Tibial artery (tissue), 4 donors: ENCODE measurements around the gene TLNRD1.
A peak's percentile ranks its signal among the peaks of the same experiment; 100 is the strongest.
"Not testable (repeated sequence)": the region's sequence is repeated elsewhere in the genome, so short reads cannot be mapped to it uniquely, and the experiment has no call there.

Source experiments
- DNase-seq, 2 donors: peaks; one replicate each; pipeline ENCODE4 v3.0.0-alpha.2; 2019
- H3K27ac ChIP-seq, 2 donors: fragments of 200-600 bp; sonication (generic) in 1 of 2; 1 replicate in 1 of 2; 2 replicates in 1 of 2; pipeline ENCODE4 v1.5.1; 2018 to 2019; ENCODE audit warnings: mild to moderate bottlenecking in 1 of 2
- H3K27me3 ChIP-seq, 2 donors: fragments of 200-600 bp; sonication (generic) in 1 of 2; one replicate each; pipeline versions ENCODE4 v1.5.1 to v1.6.0; 2016 to 2019
- H3K36me3 ChIP-seq, 3 donors: fragments of 200-600 bp; sonication (generic) in 2 of 3; one replicate each; pipeline ENCODE4 v1.5.1; 2016 to 2019; ENCODE audit warnings: mild to moderate bottlenecking in 2 of 3
- H3K4me1 ChIP-seq, 4 donors: fragments of 200-600 bp; sonication (generic) in 2 of 4; 1 replicate in 3 of 4; 2 replicates in 1 of 4; pipeline ENCODE4 v1.5.1; 2016 to 2019
- H3K4me3 ChIP-seq, 2 donors: fragments of 200-600 bp; sonication (generic) in 1 of 2; 1 replicate in 1 of 2; 2 replicates in 1 of 2; pipeline ENCODE4 v1.5.1; 2018 to 2019; ENCODE audit warnings: mild to moderate bottlenecking in 2 of 2
- H3K9me3 ChIP-seq, 3 donors: fragments of 200-600 bp; sonication (generic) in 1 of 3; one replicate each; pipeline ENCODE4 v1.5.1; 2016 to 2019
- intact Hi-C: fragments of 100-400 bp; cut with DNase I; formaldehyde crosslinking; loops from one replicate; pipeline ENCODE4 v1.15.0; 2023; ENCODE audit warnings: low total_unique reads
- TF ChIP-seq, protein P1 (sequence below), 2 experiments: fragments of 200-600 bp in 1 of 2; fragments of 450-650 bp in 1 of 2; IDR thresholded peaks; one replicate each; pipeline ENCODE4 v1.5.1; 2017 to 2019; ENCODE audit warnings: antibody characterized with exemption in 2 of 2, mild to moderate bottlenecking in 1 of 2, moderate library complexity in 1 of 2

Gene TLNRD1

DNA sequence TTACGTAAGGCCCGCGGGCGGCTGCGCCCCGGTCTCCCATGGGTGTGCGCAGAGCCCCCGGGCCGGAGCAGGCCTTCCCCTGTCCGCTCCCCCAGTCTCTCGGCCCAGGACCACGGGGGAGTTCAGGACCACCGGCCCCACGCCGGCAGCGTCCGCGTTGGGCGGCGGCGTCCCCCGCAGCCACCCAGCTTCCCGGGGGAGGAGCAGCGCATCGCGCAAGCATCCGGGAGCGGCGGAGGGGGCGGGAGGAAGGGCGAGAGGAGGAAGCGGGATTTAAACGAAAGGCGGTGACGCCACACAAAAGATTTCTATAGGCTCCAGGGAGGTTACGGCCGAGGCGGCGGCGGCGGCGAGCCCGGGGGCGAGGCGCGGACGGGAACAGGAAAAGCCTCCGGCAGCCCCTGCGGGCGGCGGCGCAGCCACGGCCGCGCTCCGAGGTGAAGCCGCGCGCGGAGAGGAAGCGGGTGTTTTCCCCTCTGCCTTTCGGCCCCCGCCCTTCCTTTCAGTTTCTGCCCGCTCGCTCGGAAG is at the start of gene TLNRD1:
Gene TLNRD1, plus strand, starts transcription at position 300 of the 528 bp plus-strand sequence. CDS start 1,349 bp downstream, outside the sequence.
- Histone ChIP-seq H3K27ac (peak within 1 kb of the TSS; percentile 84 to 92), H3K4me1 (peaks cover 0 to 33% (median 30%) of the 10 kb centered on the region in 4 donors), H3K27me3 (no peaks in the 10 kb centered on the region), H3K9me3 (no peaks in the 10 kb centered on the region), H3K36me3 (peaks cover 8 to 11% (median 10%) of the 10 kb centered on the region in 3 donors), H3K4me3 (peak within 1 kb of the TSS; percentile 65 to 92)
- DNase-seq = peak; percentile 87 to 94
- intact Hi-C loops = no loop called here
- TF ChIP-seq, protein P1, sequence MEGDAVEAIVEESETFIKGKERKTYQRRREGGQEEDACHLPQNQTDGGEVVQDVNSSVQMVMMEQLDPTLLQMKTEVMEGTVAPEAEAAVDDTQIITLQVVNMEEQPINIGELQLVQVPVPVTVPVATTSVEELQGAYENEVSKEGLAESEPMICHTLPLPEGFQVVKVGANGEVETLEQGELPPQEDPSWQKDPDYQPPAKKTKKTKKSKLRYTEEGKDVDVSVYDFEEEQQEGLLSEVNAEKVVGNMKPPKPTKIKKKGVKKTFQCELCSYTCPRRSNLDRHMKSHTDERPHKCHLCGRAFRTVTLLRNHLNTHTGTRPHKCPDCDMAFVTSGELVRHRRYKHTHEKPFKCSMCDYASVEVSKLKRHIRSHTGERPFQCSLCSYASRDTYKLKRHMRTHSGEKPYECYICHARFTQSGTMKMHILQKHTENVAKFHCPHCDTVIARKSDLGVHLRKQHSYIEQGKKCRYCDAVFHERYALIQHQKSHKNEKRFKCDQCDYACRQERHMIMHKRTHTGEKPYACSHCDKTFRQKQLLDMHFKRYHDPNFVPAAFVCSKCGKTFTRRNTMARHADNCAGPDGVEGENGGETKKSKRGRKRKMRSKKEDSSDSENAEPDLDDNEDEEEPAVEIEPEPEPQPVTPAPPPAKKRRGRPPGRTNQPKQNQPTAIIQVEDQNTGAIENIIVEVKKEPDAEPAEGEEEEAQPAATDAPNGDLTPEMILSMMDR (IDR thresholded peaks at IDR 0.05) = no peak

- peaks cover 50 to 67% (median 51%) of the 10 kb centered on the region in 3 donors for H3K36me3 ChIP-seq
- H3K27me3 ChIP-seq = no peaks in the 10 kb centered on the region
- peaks cover 0 to 10% (median 2%) of the 10 kb centered on the region in 4 donors for H3K4me1 ChIP-seq
- H3K4me3 ChIP-seq = no peak overlapping the region
- H3K27ac ChIP-seq = no peak overlapping the region
- intact Hi-C loops = no loop called here
- TF ChIP-seq, protein P1 (IDR thresholded peaks at IDR 0.05) = no peak
- DNase-seq = peak in 1 of 2 donors; percentile 56
- H3K9me3 ChIP-seq = no peaks in the 10 kb centered on the region
Measured at GRCh38 chr15:80951941-80952340, 48.8 kb upstream of the TLNRD1 start.

DNA sequence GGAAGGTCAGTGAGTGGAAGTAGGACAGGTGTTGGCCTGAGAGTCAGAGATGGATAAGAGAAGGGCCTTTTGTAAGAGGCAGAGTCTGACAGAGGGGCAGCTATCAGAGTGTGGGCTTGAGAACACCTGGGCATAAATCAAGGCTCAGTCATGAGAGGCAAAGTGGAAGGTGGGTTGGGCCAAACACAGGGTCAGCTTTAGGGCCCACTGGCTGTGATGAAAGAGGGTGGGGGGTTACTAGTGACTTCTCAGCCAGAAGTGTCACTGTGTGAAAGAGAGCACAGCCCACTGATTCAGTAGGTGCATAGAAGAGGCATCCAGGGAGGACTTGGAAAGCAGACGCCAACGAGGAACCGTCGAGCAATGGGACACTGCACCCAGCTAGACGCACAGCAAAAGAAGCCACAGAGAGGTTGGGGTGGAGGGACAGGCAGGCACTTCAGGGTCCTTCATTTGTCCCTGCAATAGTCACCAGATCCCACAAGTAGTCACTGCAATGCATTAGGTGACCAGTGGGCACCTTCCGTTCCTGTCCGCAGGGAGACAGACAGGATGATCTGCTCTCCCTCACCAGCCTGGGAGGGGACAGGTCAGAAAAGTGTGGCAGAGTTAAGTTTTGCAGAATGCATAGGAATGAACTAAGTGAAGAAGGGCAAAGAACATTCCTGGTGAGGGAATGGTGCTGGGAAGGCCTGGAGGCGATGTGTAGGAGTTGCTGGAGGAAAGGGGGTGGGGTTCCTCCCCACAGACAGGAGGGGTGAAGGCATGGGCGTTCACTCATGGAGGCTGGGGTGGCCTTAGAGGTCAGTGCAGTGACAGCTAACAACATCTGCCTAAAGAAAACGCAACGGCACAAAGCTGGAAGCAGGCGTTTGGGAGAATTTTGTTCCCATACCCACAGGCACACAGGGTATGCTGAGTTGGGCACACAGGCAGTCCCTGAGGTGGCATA is 47.4 kb upstream of the TLNRD1 start:
- Histone ChIP-seq H3K4me1 (peaks cover 0 to 10% (median 2%) of the 10 kb centered on the region in 4 donors), H3K36me3 (peaks cover 38 to 54% (median 41%) of the 10 kb centered on the region in 3 donors), H3K9me3 (no peaks in the 10 kb centered on the region), H3K27ac (no peak overlapping the region), H3K27me3 (no peaks in the 10 kb centered on the region), H3K4me3 (no peak overlapping the region)
- intact Hi-C loops = no loop called here
- TF ChIP-seq, protein P1 (IDR thresholded peaks at IDR 0.05) = no peak
- peak in 1 of 2 donors; percentile 21 for DNase-seq

DNA sequence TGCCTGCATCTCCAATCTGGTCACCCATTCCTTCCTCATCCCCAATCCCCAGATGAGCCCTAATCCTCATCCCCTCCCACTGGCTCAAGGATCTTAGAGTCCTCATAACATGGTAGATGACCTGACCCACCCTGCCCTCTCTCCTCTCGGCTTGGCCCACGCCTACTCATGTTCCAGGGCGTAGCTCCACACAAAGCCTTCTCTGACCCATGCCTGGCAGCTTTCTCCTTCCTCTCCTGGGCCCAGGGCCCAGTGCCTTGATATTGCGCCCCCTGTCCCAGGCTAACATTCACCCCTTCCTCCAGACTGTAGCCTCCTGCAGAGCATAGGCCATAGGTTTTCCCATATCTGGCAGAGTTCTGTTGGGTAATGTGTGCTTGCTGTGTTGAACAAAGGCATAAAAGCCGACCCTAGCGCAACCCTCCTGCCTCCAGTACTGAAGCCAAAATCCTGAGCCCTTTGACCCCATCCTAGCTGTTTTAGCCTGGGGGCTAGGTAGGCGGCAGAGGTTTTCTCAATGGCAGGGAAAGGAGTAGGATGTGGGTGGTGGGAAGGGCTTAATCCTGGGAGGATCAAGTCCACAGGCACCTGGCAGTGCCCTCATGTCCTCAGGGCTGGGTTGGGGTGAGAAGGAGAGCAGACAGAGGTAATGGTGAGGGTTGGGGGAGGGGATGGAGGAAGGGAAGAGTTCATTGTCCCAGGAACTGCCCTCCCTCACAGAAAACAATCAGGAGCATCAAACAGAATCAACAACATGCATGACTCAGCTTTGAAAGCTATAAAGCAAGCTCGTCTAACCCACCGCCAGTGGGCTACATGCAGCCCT is 46.6 kb upstream of the TLNRD1 start:
- peak in 1 of 2 donors; percentile 41 for DNase-seq
- peaks cover 0 to 10% (median 2%) of the 10 kb centered on the region in 4 donors for H3K4me1 ChIP-seq
- no peak overlapping the region for H3K27ac ChIP-seq
- no peaks in the 10 kb centered on the region for H3K9me3 ChIP-seq
- intact Hi-C loops = no loop called here
- no peaks in the 10 kb centered on the region for H3K27me3 ChIP-seq
- H3K36me3 ChIP-seq = peaks cover 32 to 51% (median 38%) of the 10 kb centered on the region in 3 donors
- H3K4me3 ChIP-seq = no peak overlapping the region
- TF ChIP-seq, protein P1 (IDR thresholded peaks at IDR 0.05) = no peak

DNA sequence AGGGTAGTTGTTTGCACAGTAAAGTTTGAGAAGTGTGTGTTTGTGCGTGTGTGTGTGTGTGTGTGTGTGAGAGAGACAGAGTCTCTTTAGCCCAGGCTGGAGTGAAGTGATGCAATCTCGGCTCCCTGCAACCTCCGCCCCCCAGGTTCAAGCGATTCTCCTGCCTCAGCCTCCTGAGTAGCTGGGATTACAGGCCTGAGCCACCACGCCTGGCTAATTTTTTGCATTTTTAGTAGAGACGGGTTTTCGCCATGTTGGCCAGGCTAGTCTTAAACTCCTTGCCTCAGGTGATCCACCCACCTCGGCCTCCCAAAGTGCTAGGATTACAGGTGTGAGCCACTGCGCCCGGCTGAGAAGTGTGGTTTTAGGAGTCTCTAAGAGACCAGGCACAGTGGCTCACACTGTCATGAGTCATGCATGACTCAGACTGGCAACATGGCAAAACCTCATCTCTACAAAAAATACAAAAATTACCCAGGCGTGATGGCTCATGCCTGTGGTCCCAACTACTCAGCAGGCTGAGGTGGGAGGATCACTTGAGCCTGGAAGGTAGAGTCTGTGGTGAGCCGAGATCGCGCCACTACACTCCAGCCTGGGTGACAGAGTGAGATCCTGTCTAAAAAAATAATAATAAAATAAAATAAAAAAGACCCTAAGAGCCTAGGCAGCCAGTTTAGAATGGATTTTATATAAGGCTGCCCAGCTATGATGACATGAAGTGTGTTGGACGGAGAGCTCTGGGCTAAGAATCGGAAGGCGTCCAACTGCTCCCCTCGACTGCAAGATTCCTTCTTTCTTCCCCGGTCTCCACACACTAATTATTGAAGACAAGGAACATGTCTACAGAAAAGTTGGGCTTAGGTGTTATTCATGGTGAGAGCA is 44.9 kb upstream of the TLNRD1 start:
- H3K9me3 ChIP-seq, H3K4me3 ChIP-seq, intact Hi-C loops, H3K27me3 ChIP-seq, H3K4me1 ChIP-seq: not testable (repeated sequence)
- peak overlapping the region in 1 of 2 donors; percentile 12 for H3K27ac ChIP-seq
- DNase-seq = peak in 1 of 2 donors; percentile 69
- H3K36me3 ChIP-seq = peaks cover 17 to 44% (median 33%) of the 10 kb centered on the region in 3 donors
